ENCODE data around the gene MBD5. TPM values are rescaled to one million over a fixed set of nuclear protein-coding genes. Genes with fewer than 3 reads are reported as not detected.

MBD5 gene
- total and polyA plus RNA-seq, 2 donors (not counting 1 experiment from before 2014, with no cell fraction given), result 10.9 to 69.7 TPM

DNA sequence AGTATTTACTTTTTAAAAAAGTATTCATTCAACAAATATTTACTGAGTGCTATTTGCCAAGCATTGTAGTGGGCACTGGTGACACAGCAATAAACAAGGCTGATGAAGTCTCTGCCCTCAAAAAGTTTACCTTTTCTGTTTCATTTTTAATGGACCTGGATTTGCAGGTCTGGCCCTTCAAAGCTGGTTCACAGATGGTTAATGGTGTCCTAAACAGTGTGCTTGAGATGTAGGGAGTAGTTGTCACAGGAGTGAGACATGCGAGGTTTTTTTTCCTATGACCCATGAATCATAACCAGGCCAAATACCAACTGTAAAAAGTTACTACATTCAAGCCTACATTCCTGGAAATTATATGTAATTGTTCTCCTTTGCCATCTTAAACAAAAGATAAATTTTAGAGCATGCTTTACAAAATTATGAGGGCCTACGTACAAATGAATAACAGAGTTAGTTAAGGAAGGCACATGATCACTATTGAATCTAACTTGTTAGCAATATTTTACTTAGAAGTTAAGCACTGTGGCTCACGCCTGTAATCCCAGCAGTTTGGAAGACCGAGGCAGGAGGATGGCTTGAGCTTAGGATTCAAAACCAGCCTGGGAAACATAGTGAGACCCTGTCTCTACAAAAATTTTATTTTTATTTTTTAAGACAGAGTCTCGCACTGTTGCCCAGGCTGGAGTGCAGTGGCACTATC, 223.9 kb downstream of the MBD5 start:
- intact Hi-C loops (cut with micrococcal nuclease), result no loop called here
- 100% methylated on average over 1 of the region's 5 CpGs for WGBS (ENCODE audit: insufficient coverage)
- peaks cover 6% of the 10 kb centered on the region for H3K9me3 Mint-ChIP-seq (ENCODE audit: insufficient read depth)

More for the DNA sequence above, 223.9 kb downstream of the MBD5 start:
- Histone ChIP-seq H3K27me3 (replicated peaks in 1 of 4; ENCODE audit: control extremely low read depth in 1 of 4, control insufficient read depth in 3 of 4, insufficient read depth in 4 of 4, low read length in 3 of 4) (no peaks in the 10 kb centered on the region), H4K20me1 (ENCODE audit: control insufficient read depth, insufficient read depth, low read length, poor library complexity, severe bottlenecking) (no peaks in the 10 kb centered on the region), H3K4me3 (ENCODE audit: control extremely low read depth in 1 of 5, extremely low read depth in 1 of 5, insufficient read depth in 1 of 5, low read depth in 2 of 5, low read length in 4 of 5) (no peak overlapping the region), H3K4me2 (replicated peaks; ENCODE audit: low read depth, low read length, poor library complexity, severe bottlenecking) (no peak overlapping the region), H3K9ac (ENCODE audit: low read length) (no peak overlapping the region), H3K36me3 (replicated peaks in 1 of 2; ENCODE audit: control extremely low read depth in 1 of 2, control insufficient read depth in 1 of 2, extremely low read depth in 1 of 2, insufficient read depth in 2 of 2, low read length in 1 of 2) (no peaks in the 10 kb centered on the region), H3K79me2 (ENCODE audit: control insufficient read depth, insufficient read depth, low read length) (no peaks in the 10 kb centered on the region), H3K27ac (ENCODE audit: low read length in 2 of 2) (no peak overlapping the region), H2AFZ (ENCODE audit: insufficient read depth, low read depth, low read length, poor library complexity, severe bottlenecking) (no peak overlapping the region), H3K9me3 (ENCODE audit: control extremely low read depth in 1 of 3, control insufficient read depth in 2 of 3, insufficient read depth in 1 of 3, low read length in 2 of 3) (peaks cover 0 to 11% (median 0%) of the 10 kb centered on the region in 3 donors), H3K4me1 (ENCODE audit: control insufficient read depth in 2 of 2, insufficient read depth in 2 of 2, low read length in 2 of 2) (no peaks in the 10 kb centered on the region)
- DNase-seq, result no peak
- Mint-ChIP-seq H3K4me1 (no peaks in the 10 kb centered on the region), H3K27me3 (no peaks in the 10 kb centered on the region), H3K4me3 (no peak overlapping the region), H3K27ac (no peak overlapping the region)
- ChIA-PET POLR2A (no interaction called here), CTCF (no interaction called here)
- TF ChIP-seq CTCF (IDR thresholded peaks at IDR 0.05) (no peak), EZH2 (IDR thresholded peaks at IDR 0.05; ENCODE audit: borderline replicate concordance, insufficient read depth, low read depth, low read length, poor library complexity, severe bottlenecking) (no peak)
- ATAC-seq (ENCODE audit: low read depth), result no peak
